CD4-positive, alpha-beta T cell treated with Interferon alpha-2 for 1 hour (primary cell): Measurements from ENCODE around the gene CDKAL1.
"Not testable (repeated sequence)": the region's sequence is repeated elsewhere in the genome, so short reads cannot be mapped to it uniquely, and the experiment has no call there.

Experiments
- DNase-seq, 2 donors: peaks; one replicate each; pipeline ENCODE4 v3.0.0-alpha.2; 2020 to 2022

The CDKAL1 gene

DNA sequence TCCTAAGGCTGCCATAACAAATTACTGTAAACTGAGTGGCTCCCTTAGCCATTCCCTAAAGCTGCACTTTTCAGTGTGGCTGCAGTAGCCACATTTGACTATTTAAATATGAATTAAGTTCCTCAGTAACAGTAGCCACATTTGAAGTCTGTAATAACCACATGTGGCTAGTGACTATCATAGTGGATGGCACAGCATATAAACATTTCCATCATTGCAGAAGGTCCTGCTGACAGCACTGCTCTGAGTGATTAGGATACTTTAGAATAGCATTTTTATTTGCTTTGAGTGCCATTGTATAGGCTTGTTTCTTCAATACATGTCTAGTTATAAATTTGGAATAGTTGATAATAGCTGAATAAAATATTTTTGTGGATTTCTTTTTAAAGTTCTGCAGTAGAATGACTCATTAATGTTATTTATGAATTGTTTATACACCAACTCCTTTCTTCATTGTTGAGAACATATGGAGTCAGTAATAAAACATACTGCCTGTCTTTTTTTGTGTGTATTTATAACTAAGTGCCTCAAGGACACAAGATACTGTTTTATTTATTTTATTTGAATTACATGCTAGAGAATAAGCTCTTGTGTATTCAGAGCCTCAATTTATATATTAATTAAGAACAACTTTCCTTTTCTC, 217.2 kb downstream of the CDKAL1 start:
- DNase-seq = no peak

DNA sequence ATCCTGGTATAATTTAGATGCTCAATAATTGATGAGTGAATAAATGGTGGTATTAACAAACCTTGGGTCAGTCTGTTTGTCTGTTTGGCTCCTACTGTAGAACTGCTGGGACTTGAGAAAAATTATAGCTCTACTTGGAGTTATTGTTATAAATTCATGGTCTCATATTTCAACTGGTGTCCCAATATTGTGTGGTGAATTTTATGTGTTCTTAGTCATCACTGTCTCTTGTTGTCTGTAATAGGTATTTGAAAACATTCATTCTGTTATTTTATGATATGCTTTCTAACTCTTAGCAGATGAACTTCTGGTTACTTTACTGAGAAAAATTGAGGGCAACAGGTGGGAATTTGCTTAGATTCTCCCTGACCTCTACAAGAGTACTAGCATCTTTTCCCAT, 221.4 kb downstream of the CDKAL1 start:
- no peak for DNase-seq

DNA sequence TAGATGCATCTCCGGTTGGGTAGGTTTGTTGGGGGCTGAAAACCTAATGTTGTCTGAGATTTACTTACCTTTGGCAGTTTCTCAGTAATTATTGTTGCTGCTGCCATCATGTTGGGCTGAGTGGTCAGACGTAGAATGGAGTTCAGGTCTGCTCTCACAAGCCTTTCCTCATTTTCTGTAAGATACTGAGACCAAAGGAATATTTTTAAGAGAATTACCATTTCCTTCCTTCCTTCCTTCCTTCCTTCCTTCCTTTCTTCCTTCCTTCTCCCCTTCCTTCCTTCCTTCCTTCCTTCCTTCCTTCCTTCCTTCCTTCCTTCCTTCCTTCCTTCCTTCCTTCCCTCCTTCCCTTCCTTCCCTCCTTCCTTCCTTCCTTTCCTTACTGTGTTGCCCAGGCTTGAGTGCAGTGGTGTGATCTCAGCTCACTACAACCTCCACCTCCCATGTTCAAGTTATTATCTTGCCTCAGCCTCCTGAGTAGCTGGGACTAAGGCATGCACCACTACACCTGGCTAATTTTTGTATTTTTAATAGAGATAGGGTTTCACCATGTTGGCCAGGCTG, 222.4 kb downstream of the CDKAL1 start:
- not testable (repeated sequence) for DNase-seq

DNA sequence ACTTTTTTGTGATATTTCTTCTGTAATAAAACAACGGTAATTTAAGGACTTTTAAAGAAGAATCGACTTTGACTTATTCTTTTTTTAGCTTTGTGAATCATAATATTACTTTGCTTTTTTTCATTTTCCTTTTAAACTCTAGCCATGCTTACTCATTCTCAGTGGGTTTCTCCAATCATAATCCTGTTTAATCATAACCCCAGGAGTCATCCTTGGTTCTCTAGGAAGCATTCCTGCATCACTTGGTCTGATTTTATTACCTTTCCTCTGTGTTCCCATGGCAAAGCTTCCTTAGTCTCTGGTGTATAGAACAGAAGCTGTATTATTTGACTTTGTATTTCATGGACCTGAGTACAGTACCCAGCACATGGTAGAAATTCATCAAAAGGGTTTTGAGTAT, 223.5 kb downstream of the CDKAL1 start:
- no peak for DNase-seq

DNA sequence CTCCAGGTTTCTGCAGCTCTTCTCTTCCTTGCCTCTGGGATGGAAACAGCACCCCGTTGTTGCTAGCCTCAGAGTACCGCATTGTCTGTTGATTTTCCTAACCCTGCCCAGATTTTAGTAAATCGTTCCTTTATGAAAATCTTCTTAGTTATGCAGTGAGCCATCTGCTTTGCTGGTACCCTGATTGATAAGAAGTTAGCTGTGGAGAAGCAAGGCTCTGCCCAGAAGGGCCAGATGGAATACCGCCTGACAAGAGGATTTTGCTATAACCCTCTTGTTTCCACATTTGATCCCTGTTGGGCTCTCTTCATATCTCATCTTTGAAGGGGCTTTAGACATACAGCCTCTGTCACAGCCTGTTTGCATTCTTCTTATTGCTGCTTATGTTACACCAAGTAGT, 229.0 kb downstream of the CDKAL1 start:
- DNase-seq = no peak

DNA sequence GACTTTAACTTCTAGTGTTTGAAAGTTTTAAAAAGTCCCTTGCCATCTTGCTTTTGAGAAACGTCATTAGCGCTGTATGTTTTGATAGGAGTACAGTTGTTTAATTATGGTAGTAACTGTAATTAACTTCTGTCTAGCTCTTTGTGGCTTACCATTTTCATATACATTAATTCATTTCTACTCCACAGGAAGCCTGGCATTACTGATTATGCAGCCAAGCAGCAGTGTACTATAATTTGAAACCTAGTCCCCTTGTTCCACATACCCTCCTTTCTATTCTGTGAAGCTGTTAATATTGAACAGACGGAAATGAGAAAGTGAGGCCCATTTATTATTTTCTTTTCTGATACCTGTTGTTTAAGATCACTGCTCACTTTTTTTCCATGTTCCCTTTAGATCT, 235.4 kb downstream of the CDKAL1 start:
- DNase-seq = no peak

DNA sequence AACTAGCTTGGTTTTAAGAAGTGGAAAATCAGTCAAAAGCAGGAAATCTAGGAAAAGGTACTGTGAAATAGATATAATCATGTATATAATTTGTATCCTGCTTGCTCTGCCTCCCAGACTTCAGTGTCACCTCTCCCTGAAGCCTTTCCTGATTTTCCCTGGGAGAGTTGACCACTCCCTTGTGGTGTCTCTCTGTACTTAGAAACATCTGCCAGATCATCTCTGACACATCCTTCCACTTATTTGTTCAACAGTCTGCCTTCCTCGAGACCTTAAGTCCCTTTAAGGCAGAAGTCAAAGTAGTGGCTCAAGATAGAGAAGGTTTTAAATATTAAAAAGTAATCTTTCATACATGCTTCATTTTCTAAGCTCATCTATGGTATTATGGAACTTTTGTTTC, 236.5 kb downstream of the CDKAL1 start:
- no peak for DNase-seq

DNA sequence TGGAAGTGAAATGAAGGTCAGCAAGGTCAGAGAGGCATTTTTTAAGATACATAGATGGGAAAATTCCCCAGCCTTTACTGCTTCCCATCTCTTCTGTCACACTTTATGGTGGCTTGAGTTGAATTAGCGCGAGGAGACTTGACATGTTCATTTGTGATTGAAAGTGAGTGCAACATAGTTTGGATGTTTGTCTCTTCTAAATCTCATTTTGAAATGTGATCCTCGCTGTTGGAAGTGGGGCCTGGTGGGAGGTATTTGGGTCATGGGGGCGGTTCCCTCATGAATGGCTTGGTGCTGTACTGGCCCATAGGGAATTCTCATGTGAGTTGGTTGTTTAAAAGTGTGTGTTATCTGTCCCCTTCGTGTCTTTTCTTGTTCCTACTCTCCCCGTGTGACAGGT, 237.2 kb downstream of the CDKAL1 start:
- DNase-seq = no peak

DNA sequence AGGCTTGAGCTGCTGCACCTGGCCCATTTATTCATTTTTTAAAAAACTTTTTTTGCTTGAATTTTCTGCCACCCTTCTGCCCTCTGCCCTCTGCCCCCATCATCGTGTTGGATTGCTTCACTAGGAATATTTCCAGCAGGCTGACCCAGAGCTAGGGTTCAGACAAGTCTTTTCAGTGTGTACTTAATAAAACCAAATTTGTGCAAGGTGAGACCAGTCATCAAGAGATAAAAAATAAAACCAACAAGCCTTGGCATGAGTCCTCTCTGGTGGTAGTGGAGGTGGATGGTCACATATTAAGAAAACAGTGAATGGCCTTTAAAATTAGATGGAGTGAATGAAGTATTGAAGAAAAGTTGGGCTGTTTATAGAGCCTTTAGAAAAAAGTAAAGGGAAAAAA, 239.6 kb downstream of the CDKAL1 start:
- DNase-seq = no peak

DNA sequence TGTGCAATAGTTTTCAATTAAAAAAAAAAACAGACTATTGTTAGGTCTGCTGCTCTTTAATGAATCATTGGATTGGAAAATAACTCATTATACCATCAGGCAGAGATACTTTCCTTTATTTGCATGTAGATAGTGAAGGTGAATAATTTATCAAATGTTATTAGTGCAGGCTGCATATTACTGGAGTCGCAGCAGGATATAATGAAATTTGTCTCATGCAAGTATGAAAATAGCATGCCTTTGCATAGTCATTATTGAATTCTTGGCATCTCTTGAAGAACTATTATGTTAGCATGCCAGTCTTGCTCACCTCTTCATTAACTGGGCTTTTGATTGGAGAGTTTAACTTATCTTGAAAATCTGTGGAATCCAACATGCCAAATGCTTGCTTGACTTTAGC, 241.7 kb downstream of the CDKAL1 start:
- no peak for DNase-seq

DNA sequence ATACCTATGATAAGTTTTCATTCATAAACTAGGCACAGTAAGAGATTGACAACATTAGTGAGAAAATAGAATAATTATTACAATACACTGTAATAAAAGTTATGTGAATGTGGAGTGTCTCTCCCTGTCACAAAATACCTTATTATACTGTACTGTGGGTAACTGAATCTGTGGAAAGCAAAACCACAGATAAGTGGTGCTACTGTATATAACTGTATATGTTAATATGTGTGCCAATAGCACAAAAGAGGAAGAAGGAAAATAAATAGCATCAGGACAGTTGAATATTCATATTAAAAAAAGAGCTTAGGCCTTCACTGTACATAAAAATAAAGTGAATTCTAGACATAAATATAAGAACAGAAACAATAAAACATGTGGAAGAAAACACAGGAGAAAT, 243.5 kb downstream of the CDKAL1 start:
- no peak for DNase-seq

DNA sequence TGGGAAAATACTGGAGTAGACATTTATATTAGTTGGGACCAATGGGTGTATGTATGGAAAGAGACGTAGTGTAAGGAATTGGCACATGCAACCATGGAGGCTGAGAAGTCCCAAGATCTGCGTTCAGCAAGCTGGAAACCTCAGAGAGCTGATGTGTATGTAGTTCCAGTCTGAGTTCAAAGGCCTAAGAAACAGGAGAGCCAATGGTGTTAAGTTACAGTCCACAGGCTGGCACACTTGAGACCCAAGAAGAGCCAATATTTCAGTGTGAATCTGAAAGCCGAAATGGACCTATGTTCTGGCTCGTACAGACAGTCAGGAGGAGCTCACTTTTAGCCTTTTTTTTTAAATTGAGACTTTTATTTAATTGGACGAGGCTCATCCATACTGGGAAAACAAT, 244.2 kb downstream of the CDKAL1 start:
- DNase-seq = no peak

DNA sequence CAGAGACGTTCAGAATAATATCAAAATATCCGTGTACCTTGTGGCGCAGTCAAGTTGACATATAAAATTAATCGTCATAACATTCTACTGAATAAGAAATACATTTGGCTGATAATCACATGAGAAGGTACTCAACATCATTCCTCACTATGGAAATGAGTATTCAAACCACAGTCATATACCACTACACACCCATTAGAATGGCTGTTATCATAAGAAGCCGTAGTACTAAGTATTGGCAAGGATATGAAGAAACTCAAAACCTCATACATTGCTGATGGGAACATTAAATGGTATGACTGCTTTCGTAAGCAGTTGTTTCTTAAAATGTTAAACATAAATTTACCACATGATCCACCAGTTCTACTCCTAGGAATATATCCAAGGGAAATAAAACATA, 244.7 kb downstream of the CDKAL1 start:
- DNase-seq = no peak

DNA sequence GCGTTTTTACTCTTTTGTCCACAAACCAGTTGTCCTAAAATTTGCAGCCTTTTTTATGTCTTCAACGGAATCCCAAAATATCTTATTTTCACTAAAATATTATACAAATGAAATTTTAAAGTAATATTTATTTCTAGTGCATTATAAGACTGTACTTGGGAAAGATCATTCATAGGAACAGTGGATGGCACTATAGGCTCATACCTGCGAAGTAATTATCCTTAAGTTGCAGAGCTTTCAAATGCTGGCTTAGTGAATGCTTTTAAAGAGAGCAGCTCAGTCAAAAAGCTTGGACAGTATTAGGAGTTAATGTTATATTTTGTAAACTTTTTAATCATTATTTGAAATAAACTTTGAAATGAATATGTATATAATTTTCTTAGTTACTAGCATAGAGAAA, 254.9 kb downstream of the CDKAL1 start:
- no peak for DNase-seq

DNA sequence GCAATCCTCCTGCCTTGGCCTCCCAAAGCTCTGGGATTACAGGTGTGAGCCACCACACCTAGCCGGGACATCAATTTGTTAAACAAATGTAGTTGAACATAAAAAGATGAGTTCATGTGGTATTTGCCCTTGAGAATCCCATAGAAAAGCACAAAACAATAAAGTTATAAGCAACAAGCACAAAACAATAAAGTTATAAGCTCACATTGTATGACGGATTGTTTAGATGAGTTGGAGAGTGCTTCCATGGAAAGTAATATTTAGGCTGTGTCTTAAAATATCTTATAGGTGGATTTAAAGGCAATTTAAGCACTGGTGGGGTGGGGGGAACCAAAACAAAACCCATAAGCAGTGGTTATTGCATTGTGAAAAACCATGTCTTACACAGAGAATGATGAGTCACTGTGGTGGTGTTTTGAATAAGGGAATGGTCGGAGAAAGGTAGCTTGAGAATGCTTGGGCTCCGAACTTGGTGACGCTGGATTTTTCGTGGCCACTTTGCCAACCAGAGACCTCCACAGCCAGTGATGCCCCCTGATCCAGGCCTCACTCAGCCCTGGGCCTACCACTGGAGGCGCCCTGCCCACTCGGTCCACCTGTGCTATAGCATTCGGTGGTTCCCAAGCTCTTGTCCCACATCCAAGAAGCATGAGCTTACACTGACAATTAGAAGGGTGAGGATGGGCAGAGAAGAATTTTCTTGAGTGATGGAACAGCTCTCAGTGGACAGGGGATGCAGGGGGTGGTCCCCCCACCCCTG, 256.0 kb downstream of the CDKAL1 start:
- DNase-seq = no peak

DNA sequence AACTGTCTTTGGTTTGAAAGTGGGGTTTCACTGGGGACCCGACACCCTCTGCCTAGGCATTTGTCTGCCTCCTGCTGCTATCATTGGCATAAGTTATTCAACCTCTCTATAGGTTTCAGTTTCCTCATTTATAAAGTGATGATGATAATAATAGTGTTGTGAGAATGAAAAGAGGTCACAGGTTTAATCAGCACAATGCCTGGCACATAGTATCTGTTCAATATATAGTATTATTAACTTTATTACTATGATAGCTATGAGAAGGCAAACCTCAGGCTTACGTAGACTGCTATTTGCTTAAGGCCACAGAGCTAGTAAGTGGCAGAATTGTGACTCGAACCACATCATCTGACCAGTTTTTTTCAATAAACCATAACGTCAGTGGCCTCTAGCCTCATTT, 256.8 kb downstream of the CDKAL1 start:
- no peak for DNase-seq

DNA sequence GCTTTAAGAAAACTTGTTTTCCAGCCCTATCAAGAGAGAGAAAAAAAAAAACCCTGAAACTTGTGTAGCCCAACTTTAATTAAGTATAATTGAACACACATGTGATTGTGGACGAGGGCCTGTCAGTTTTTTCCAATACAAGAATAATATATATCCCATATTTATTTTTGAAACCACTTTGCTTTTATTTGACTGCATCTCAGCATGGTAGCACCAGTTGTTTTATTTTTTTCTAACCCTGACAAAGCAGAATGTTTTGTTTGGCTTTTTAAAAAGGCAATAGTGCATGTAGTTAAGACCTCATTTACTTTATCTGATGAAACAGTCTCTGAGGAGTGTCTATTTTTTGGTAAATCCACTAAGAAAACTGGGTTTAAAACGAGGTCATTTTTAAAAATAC, 257.7 kb downstream of the CDKAL1 start:
- no peak for DNase-seq

DNA sequence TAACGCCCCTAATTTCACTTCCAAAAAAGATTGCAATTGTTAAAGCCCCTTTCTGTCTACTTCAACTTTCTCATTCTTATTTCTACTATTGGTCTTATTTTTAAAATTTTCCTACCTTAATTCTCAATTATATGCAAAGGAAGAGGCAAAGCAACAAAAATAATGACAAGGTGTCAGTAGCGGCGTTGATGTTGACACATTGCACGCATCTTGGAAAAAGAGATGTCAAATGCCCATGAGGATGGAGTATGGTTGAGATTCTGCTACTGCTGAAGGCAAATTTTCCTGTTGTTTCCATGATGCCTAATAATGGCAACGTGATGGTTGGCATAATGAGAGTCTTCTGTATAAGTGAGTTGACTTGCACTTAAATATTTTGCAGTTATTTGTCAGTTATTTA, 258.9 kb downstream of the CDKAL1 start:
- DNase-seq = no peak

DNA sequence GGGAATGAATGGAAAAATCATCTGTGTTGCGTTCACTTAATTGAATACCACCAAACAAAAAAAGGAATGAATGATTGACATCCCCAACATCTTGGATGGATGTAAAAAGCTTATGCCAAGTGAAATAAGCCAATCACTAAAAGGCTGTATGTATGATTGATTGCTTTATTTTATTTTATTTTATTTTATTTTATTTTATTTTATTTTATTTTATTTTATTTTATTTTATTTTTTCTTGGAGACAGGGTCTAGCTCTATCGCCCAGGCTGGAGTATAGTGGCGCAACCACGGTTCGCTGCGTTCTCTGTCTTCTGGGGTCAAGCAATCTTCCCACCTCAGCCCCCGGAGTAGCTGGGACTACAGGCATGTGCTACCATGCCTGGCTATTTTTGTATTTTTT, 263.3 kb downstream of the CDKAL1 start:
- no peak for DNase-seq

DNA sequence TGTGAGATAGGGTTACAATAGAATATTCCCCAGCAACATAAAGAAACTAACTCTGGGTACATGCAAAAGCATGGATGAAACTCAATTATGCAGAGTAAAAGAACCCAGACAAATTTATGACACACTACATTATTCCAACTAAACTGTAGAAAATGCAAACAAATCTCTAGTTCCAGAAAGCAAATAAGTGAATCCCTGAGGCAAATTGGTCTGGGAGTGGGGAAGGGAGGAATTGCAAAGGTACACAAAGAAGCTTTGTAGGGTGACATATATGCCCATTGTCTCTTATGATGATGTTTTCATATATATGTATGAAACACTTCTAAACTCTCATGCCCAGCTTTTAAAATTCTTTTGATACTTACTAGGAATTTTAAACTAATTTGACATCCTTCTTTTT, 266.0 kb downstream of the CDKAL1 start:
- no peak for DNase-seq

DNA sequence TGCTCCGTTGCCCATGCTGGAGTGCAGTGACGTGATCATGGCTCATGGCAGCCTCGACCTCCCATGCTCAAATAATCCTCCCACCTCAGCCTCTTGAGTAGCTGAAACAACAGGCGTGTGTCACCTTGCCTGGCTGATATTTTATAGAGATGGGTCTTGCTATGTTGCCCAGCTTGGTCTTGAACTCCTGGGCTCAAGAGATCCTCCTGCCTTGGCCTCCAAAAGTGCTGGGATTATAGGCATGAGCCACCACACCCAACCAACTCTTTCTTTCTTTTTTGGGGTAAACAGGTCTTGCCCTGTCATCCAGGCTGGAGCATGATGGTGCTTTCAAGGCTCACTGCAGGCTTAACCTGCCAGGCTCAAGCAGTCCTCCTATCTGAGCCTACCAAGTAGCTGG, 266.4 kb downstream of the CDKAL1 start:
- DNase-seq = no peak

DNA sequence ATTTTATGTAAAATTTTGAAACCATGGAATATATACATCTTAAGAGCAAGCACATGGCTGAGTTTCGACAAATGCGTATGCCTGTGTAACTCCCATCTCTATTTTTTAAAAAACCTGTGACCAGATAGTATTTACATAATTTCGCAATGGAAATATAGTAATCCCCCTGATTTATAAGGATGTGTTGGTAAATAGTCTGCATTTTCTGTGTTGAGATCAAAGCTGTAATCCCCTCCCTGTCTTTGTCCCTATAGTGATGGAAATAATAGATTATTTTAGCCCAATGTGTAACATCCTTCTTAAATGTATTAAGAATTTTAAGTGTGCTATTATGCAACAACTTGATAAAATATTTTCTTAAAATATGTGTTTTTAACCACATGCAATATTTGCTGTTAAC, 267.3 kb downstream of the CDKAL1 start:
- no peak for DNase-seq

DNA sequence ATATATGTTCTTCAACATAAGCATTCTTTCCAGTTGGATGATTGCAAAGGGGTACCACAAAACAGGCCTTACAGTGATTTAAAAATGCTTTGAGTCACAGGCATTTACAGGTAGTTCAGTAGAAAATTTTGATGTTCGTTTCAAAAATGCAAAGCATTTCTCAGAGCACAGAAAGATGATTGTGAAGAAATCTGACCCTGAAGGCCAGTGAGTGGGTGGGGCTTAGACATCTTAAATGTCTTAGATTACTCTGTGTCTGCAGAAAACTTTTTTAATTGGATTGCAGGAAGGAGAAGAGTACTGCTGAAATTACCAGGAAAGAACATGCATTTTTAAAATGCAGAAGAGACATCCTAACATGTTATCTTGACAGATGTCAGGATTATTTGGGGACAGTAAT, 268.3 kb downstream of the CDKAL1 start:
- DNase-seq = no peak

DNA sequence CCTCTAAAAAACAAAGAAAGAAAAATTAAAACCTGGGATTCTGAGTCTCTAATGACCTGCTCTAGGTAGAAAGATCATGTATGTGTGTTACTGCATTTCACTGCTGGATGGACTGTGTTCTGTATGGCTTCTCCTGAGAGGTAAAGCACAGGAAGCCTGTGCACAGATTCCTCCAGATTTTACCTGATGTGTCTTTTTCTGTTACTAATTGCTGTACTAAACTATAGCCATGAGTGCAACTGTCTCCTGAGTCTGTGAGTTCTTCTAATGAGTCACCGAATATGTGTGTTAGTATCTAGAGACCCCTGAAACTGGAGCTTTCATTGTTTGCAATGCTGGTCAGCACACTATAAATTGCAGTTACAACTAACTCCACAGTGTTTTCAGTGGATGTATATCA, 270.8 kb downstream of the CDKAL1 start:
- DNase-seq = no peak

DNA sequence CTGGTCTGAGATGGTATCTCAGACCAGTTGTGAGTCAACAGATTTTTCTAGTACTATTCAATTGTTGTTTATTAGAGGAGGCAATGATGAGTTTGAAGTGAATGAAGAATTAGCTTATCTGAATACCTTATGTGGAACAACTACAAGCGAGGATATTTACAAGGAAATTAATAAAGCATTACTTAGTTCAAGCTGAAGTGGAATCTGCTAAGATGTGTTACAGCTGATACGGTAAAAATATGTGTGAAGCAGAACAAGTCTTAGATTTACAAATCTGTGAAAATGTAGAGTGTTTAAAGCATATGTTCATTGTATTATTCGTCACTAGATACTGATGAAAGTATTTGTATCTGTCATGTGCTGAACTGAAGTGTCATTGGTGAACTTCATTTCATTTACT, 272.4 kb downstream of the CDKAL1 start:
- no peak for DNase-seq
